Ascending aorta (tissue), 2 donors: ENCODE measurements around the gene UGDH. TPM values are rescaled to one million over a fixed set of nuclear protein-coding genes. Genes with fewer than 3 reads are reported as not detected.

Source experiments
- DNase-seq, 2 donors: peaks; one replicate each; pipeline ENCODE4 v3.0.0-alpha.2; 2019; ENCODE audit warnings: low spot score in 2 of 2
- H3K27ac ChIP-seq, 2 donors: fragments of 200-600 bp; sonication (generic); one replicate each; pipeline ENCODE4 v1.5.1; 2016 to 2017; ENCODE audit warnings: mild to moderate bottlenecking in 1 of 2
- H3K27me3 ChIP-seq: fragments of 200-600 bp; sonication (generic); one replicate; pipeline ENCODE4 v1.5.1; 2017
- H3K36me3 ChIP-seq, 2 donors: fragments of 200-600 bp; sonication (generic); one replicate each; pipeline ENCODE4 v1.5.1; 2016
- H3K4me1 ChIP-seq, 2 donors: fragments of 200-600 bp; sonication (generic); one replicate each; pipeline ENCODE4 v1.5.1; 2016 to 2017; ENCODE audit warnings: mild to moderate bottlenecking in 1 of 2
- H3K4me3 ChIP-seq, 2 donors: fragments of 200-600 bp; sonication (generic); one replicate each; pipeline ENCODE4 v1.5.1; 2016 to 2017; ENCODE audit warnings: mild to moderate bottlenecking in 1 of 2
- H3K9me3 ChIP-seq, 2 donors: fragments of 200-600 bp; sonication (generic); one replicate each; pipeline ENCODE4 v1.5.1; 2016
- CTCF ChIP-seq, 3 experiments: fragments of 200-600 bp in 2 of 3; fragments of 450-650 bp in 1 of 3; sonication (generic) in 2 of 3; IDR thresholded peaks; one replicate each; pipeline ENCODE4 v1.5.1; 2016 to 2019; ENCODE audit warnings: antibody characterized with exemption in 3 of 3, mild to moderate bottlenecking in 1 of 3, moderate library complexity in 1 of 3
- intact Hi-C: fragments of 100-400 bp; cut with DNase I; formaldehyde crosslinking; loops from one replicate; pipeline ENCODE4 v1.15.1; 2023
- total RNA-seq: library from RNA; depleted of rRNA; stranded (reverse); fragments of >200 nt; gene quantifications from one replicate; pipeline ENCODE4 v1.1.0, GENCODE V29; 2016

The UGDH gene
- total RNA-seq, 1 donor from 2014 or later, result 81.1 TPM

DNA sequence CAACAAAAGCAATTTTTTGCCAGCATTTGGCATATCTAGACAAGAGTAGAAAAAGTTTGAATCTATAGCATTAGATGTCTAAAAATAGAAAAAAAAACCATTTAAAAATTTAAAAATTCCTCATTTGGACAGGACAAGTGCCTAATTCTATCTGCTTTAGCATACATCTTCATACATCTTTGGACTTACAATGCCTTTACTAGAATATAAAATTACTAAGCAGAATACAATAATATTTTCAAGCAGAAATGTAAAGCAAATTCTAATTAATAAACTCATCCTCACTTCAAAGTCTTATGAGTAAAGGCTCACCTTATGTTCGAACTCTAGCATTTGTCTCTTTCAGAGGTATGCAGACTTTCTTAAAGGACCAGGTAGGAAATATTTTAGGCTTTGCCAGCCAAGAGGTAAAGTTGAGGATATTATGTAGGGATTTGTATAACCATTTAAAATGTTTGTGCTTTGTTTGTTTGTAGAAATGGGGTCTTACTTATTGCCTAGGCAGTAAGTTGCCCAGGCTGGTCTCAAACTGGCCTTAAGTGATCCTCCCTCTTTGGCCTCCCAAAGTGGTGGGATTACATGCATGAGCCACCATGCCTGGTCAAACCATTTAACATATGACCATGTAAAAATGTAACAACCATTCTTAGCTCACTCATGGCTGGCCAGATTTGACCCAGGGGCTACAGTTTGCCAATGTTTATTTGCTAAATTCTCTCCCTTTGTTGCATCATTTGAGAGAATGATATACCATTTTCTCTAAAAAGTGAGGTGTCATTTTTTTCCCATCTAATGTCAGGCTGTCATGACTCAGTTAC is 29.1 kb downstream of the UGDH start:
- intact Hi-C loops, result no loop called here
- peaks cover 16 to 37% of the 10 kb centered on the region in 2 donors for H3K36me3 ChIP-seq
- DNase-seq, result no peak
- H3K4me3 ChIP-seq, result no peak overlapping the region
- no peaks in the 10 kb centered on the region for H3K9me3 ChIP-seq
- no peak overlapping the region for H3K27ac ChIP-seq
- H3K27me3 ChIP-seq, result no peaks in the 10 kb centered on the region
- H3K4me1 ChIP-seq, result peaks cover 0 to 3% of the 10 kb centered on the region in 2 donors
- no peak for TF ChIP-seq CTCF (IDR thresholded peaks at IDR 0.05)

DNA sequence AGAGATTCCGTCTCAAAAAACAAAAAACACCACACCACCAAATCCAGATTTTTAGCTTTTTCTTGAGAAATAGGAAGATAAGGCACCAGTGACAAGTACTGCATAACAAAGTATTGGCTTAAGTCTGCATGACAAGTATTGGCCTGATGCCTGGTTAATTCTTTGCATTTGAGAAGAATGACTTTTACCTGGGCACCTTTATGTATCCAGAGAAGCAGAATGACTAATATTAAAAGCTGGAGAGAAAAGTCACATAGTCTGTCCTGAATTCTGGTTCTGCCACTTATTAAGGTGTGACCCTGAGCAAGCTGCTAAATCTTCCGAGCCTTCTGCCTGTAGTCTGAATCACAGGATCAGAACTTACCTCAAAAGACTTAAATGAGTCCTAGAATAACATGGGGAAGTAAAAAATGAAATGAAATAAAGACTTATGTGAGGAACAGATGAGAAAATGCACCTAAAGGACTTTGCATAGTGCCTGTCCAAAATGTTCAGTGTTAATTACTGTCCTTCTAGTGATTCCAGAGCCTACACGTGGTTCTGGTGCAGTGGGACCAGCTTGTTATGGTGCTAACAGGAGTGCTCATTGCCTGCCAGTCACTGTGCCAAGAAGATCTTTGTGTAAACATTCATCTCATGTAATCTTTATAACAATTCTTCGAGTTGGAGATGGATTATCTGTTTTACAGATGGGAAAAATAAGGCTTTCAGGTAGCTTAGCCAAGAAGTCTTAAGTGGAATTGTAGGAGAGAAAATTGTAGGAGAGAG is 31.6 kb downstream of the UGDH start:
- TF ChIP-seq CTCF (IDR thresholded peaks at IDR 0.05), result no peak
- H3K9me3 ChIP-seq, result no peaks in the 10 kb centered on the region
- DNase-seq, result no peak
- no peak overlapping the region for H3K27ac ChIP-seq
- no peaks in the 10 kb centered on the region for H3K27me3 ChIP-seq
- H3K36me3 ChIP-seq, result peaks cover 4 to 24% of the 10 kb centered on the region in 2 donors
- no peak overlapping the region for H3K4me3 ChIP-seq
- H3K4me1 ChIP-seq, result no peaks in the 10 kb centered on the region
- intact Hi-C loops, result no loop called here

- Histone ChIP-seq H3K4me3 (no peak overlapping the region), H3K27me3 (no peaks in the 10 kb centered on the region), H3K27ac (no peak overlapping the region), H3K9me3 (no peaks in the 10 kb centered on the region), H3K4me1 (no peaks in the 10 kb centered on the region), H3K36me3 (peaks cover 3 to 11% of the 10 kb centered on the region in 2 donors)
- no peak for TF ChIP-seq CTCF (IDR thresholded peaks at IDR 0.05)
- intact Hi-C loops, result no loop called here
- no peak for DNase-seq
Observed at GRCh38 chr4:39494354-39494753, 32.9 kb downstream of the UGDH start.

GRCh38 chr4:39490322-39490721 is 36.9 kb downstream of the UGDH start:
- no peaks in the 10 kb centered on the region for H3K4me1 ChIP-seq
- DNase-seq, result no peak
- no peak overlapping the region for H3K27ac ChIP-seq
- intact Hi-C loops, result no loop called here
- H3K4me3 ChIP-seq, result no peak overlapping the region
- no peaks in the 10 kb centered on the region for H3K36me3 ChIP-seq
- no peaks in the 10 kb centered on the region for H3K9me3 ChIP-seq
- TF ChIP-seq CTCF (IDR thresholded peaks at IDR 0.05), result no peak
- no peaks in the 10 kb centered on the region for H3K27me3 ChIP-seq

DNA sequence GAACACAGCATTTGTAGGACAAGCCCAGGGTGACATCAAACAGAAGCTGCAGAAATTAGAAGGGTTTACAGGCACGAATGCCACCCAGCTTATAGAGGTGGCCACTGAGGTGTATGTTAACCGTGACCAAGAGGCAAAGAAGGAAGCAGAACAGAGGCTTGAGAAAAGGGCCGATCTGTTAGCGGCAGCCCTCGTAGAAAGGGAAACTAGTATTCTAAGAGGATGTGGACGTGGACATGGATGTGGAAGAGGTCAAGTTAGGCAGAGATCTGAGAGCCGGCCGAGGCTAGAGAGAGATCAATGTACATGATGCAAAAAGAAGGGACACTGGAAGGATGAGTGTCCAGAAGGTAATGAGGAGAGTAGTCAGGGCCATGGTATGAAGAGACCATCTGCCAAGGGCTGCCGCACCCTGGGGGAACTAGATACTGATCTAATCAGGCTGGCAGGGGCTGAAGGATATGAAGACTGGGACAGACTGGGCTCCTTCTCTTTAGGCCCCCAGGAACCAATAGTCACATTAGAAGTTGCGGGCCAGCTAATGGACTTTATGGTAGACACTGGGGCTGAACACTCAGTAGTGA is 40.9 kb downstream of the UGDH start:
- no peak for TF ChIP-seq CTCF (IDR thresholded peaks at IDR 0.05)

More for the DNA sequence above, 40.9 kb downstream of the UGDH start:
- Histone ChIP-seq H3K27me3 (no peaks in the 10 kb centered on the region), H3K36me3 (no peaks in the 10 kb centered on the region), H3K4me1 (no peaks in the 10 kb centered on the region), H3K9me3 (no peaks in the 10 kb centered on the region), H3K27ac (no peak overlapping the region), H3K4me3 (no peak overlapping the region)
- no peak for DNase-seq
- intact Hi-C loops, result no loop called here
